K562 (cell line): ENCODE measurements around the gene P2RY14. TPM values are rescaled to one million over a fixed set of nuclear protein-coding genes. Genes with fewer than 3 reads are reported as not detected.

Experiments used
- EHMT2 ChIP-seq: fragments of 450-650 bp; IDR thresholded peaks from 2 replicates; pipeline ENCODE4 v1.6.1; 2018; ENCODE audit warnings: antibody characterized with exemption
- polyA plus RNA-seq, 8 experiments: library from polyadenylated mRNA; depleted of rRNA in 4 of 8; stranded (reverse) in 5 of 8; unstranded in 3 of 8; fragments of >200 nt; fragmentation: Nextera tagmentation in 2 of 8; fragmentation: Illumina TruSeq in 1 of 8; extraction: Ambion mirVana in 2 of 8; extraction: Trizol in 1 of 8; gene quantifications; 2 replicates each; pipeline versions ENCODE4 v1.2.1 to v1.2.3, GENCODE V29; 2011 to 2014; ENCODE audit warnings: inconsistent platforms in 1 of 8, missing spikeins in 1 of 8
- total RNA-seq, 7 experiments: library from RNA; depleted of rRNA in 6 of 7; stranded (reverse); fragments of >200 nt in 6 of 7; fragmentation: Illumina TruSeq in 2 of 7; extraction: Trizol in 2 of 7; gene quantifications; 2 replicates each; pipeline versions ENCODE4 v1.2.1 to v1.2.3, GENCODE V29; 2011 to 2021; ENCODE audit warnings: low replicate concordance in 1 of 7
- TF ChIP-seq, protein P1 (sequence below), 2 experiments: IDR thresholded peaks in 1 of 2; conservative IDR thresholded peaks in 1 of 2; 2 replicates each; pipeline ENCODE4 v1.6.1; 2016; ENCODE audit warnings: low read depth in 2 of 2, mild to moderate bottlenecking in 1 of 2, missing compliant biosample characterization in 1 of 2, missing genetic modification characterization in 1 of 2, moderate library complexity in 1 of 2
- TF ChIP-seq, protein P2 (sequence below): fragments of 450-650 bp; IDR thresholded peaks from 2 replicates; pipeline ENCODE4 v1.6.1; 2018; ENCODE audit not compliant: partially characterized antibody
- TF ChIP-seq, protein P3 (sequence below): fragments of 250-450 bp; sonication (Bioruptor Pico); IDR thresholded peaks from 2 replicates; pipeline ENCODE4 v1.4.0; 2020; ENCODE audit warnings: borderline replicate concordance
- TF ChIP-seq, protein P4 (sequence below): sonication (generic); formaldehyde crosslinking; IDR thresholded peaks from 2 replicates; pipeline ENCODE4 v1.8.0; 2022; ENCODE audit warnings: mild to moderate bottlenecking, missing genetic modification reagents, borderline replicate concordance

The P2RY14 gene
- total and polyA plus RNA-seq, 9 of the 15 experiments (the other 6 are each of a cell fraction or from before 2014, with no cell fraction given): not detected

DNA sequence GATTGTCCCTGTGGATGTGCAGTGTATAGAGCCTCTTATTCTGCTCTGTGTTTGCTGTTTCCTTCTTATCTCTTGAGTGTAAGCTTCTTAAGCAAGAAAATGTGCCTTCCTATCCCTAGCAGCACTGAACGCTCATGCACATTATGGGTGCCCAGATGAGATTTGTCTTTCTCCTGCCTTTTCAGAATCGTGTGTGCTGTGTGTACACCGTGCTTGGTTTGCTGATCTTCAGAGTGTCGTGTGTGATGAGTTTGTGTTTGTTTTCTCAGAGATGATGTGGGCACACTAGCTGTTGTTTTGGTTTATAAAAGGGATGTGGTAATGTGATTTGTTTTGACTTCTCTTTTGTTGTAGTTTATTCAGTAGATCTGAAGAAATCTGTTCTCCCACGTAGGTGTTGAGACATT lies 95.1 kb downstream of the P2RY14 start (continued):
- TF ChIP-seq, protein P1, sequence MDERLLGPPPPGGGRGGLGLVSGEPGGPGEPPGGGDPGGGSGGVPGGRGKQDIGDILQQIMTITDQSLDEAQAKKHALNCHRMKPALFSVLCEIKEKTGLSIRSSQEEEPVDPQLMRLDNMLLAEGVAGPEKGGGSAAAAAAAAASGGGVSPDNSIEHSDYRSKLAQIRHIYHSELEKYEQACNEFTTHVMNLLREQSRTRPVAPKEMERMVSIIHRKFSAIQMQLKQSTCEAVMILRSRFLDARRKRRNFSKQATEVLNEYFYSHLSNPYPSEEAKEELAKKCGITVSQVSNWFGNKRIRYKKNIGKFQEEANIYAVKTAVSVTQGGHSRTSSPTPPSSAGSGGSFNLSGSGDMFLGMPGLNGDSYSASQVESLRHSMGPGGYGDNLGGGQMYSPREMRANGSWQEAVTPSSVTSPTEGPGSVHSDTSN (CRISPR knock-in tag; IDR thresholded peaks at IDR 0.05; ENCODE audit: low read depth): no peak
- TF ChIP-seq, protein P1 (tag; conservative IDR thresholded peaks at IDR 0.05; ENCODE audit: low read depth): no peak
- TF ChIP-seq, protein P2, sequence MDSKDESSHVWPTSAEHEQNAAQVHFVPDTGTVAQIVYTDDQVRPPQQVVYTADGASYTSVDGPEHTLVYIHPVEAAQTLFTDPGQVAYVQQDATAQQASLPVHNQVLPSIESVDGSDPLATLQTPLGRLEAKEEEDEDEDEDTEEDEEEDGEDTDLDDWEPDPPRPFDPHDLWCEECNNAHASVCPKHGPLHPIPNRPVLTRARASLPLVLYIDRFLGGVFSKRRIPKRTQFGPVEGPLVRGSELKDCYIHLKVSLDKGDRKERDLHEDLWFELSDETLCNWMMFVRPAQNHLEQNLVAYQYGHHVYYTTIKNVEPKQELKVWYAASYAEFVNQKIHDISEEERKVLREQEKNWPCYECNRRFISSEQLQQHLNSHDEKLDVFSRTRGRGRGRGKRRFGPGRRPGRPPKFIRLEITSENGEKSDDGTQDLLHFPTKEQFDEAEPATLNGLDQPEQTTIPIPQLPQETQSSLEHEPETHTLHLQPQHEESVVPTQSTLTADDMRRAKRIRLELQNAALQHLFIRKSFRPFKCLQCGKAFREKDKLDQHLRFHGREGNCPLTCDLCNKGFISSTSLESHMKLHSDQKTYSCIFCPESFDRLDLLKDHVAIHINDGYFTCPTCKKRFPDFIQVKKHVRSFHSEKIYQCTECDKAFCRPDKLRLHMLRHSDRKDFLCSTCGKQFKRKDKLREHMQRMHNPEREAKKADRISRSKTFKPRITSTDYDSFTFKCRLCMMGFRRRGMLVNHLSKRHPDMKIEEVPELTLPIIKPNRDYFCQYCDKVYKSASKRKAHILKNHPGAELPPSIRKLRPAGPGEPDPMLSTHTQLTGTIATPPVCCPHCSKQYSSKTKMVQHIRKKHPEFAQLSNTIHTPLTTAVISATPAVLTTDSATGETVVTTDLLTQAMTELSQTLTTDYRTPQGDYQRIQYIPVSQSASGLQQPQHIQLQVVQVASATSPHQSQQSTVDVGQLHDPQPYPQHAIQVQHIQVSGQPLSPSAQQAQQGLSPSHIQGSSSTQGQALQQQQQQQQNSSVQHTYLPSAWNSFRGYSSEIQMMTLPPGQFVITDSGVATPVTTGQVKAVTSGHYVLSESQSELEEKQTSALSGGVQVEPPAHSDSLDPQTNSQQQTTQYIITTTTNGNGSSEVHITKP: no peak
- TF ChIP-seq, protein P3, sequence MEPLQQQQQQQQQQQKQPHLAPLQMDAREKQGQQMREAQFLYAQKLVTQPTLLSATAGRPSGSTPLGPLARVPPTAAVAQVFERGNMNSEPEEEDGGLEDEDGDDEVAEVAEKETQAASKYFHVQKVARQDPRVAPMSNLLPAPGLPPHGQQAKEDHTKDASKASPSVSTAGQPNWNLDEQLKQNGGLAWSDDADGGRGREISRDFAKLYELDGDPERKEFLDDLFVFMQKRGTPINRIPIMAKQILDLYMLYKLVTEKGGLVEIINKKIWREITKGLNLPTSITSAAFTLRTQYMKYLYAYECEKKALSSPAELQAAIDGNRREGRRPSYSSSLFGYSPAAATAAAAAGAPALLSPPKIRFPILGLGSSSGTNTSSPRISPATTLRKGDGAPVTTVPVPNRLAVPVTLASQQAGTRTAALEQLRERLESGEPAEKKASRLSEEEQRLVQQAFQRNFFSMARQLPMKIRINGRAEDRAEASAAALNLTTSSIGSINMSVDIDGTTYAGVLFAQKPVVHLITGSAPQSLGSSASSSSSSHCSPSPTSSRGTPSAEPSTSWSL: no peak
- no peak for TF ChIP-seq EHMT2
- TF ChIP-seq, protein P4, sequence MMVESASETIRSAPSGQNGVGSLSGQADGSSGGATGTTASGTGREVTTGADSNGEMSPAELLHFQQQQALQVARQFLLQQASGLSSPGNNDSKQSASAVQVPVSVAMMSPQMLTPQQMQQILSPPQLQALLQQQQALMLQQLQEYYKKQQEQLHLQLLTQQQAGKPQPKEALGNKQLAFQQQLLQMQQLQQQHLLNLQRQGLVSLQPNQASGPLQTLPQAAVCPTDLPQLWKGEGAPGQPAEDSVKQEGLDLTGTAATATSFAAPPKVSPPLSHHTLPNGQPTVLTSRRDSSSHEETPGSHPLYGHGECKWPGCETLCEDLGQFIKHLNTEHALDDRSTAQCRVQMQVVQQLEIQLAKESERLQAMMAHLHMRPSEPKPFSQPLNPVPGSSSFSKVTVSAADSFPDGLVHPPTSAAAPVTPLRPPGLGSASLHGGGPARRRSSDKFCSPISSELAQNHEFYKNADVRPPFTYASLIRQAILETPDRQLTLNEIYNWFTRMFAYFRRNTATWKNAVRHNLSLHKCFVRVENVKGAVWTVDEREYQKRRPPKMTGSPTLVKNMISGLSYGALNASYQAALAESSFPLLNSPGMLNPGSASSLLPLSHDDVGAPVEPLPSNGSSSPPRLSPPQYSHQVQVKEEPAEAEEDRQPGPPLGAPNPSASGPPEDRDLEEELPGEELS (CRISPR knock-in tag): no peak
